B cell (primary cell): Measurements from ENCODE around the gene OR11L1. TPM values are rescaled to one million over a fixed set of nuclear protein-coding genes. Genes with fewer than 3 reads are reported as not detected.

ENCODE experiments used
- ATAC-seq: fragments of 200-7000 bp; cut with Tn5 transposase; one replicate; pipeline ENCODE4 v1.10.0; 2021; ENCODE audit warnings: low read depth, mild to moderate bottlenecking, moderate number of reproducible peaks, moderate library complexity
- CTCF ChIA-PET: fragments of 350-600 bp; sonication (Branson Sonifier 250); formaldehyde crosslinking; loops from one replicate; lab custom pipeline; 2021; ENCODE audit warnings: antibody characterized with exemption, inconsistent platforms; lab: Charles Lee
- POLR2A ChIA-PET: fragments of 350-600 bp; sonication (Branson Sonifier 250); formaldehyde crosslinking; loops from one replicate; lab custom pipeline; 2021; ENCODE audit warnings: antibody characterized with exemption; lab: Charles Lee
- DNase-seq: peaks from one replicate; pipeline ENCODE4 v3.0.0; 2013
- H2AFZ ChIP-seq: 2 replicates; pipeline ENCODE4 v1.6.1; 2012; ENCODE audit warnings: mild to moderate bottlenecking, low read depth, low read length; ENCODE audit not compliant: insufficient read depth, poor library complexity, severe bottlenecking
- H3K27ac ChIP-seq, 2 donors: 1 replicate in 1 of 2; 2 replicates in 1 of 2; pipeline ENCODE4 v1.5.1; 2012 to 2013; ENCODE audit warnings: low read length in 2 of 2, mild to moderate bottlenecking in 2 of 2, moderate library complexity in 1 of 2
- H3K27me3 ChIP-seq, 4 experiments: fragments of 200-600 bp in 1 of 4; sonication (generic) in 1 of 4; replicated peaks in 1 of 4; 1 replicate in 2 of 4; 2 replicates in 2 of 4; pipeline versions ENCODE4 v1.6.1 to v1.7.0; 2013 to 2016; ENCODE audit warnings: low read length in 3 of 4, mild to moderate bottlenecking in 2 of 4, mixed read lengths in 1 of 4, moderate library complexity in 1 of 4; ENCODE audit not compliant: insufficient read depth in 4 of 4, control insufficient read depth in 3 of 4; ENCODE audit errors: control extremely low read depth in 1 of 4
- H3K36me3 ChIP-seq, 2 experiments: replicated peaks in 1 of 2; 1 replicate in 1 of 2; 2 replicates in 1 of 2; pipeline versions ENCODE4 v1.6.1 to v1.7.1; 2013; ENCODE audit warnings: low read length in 1 of 2; ENCODE audit not compliant: insufficient read depth in 2 of 2, control insufficient read depth in 1 of 2; ENCODE audit errors: control extremely low read depth in 1 of 2, extremely low read depth in 1 of 2
- H3K4me1 ChIP-seq, 2 donors: fragments of 200-600 bp in 1 of 2; sonication (generic) in 1 of 2; 1 replicate in 1 of 2; 2 replicates in 1 of 2; pipeline versions ENCODE4 v1.5.1 to v1.6.1; 2013 to 2017; ENCODE audit warnings: low read length in 2 of 2; ENCODE audit not compliant: control insufficient read depth in 2 of 2, insufficient read depth in 2 of 2
- H3K4me2 ChIP-seq: replicated peaks from 2 replicates; pipeline ENCODE3; 2012; ENCODE audit warnings: mild to moderate bottlenecking, low read depth, low read length; ENCODE audit not compliant: poor library complexity, severe bottlenecking
- H3K4me3 ChIP-seq, 5 experiments: fragments of 200-600 bp in 1 of 5; sonication (generic) in 1 of 5; 1 replicate in 3 of 5; 2 replicates in 2 of 5; pipeline versions ENCODE4 v1.5.1 to v1.7.0; 2011 to 2016; ENCODE audit warnings: low read length in 4 of 5, mild to moderate bottlenecking in 4 of 5, low read depth in 2 of 5, control low read depth in 1 of 5, moderate library complexity in 1 of 5; ENCODE audit not compliant: insufficient read depth in 1 of 5; ENCODE audit errors: control extremely low read depth in 1 of 5, extremely low read depth in 1 of 5
- H3K79me2 ChIP-seq: fragments of 200-600 bp; sonication (generic); one replicate; pipeline ENCODE4 v1.6.0; 2016; ENCODE audit warnings: low read length; ENCODE audit not compliant: control insufficient read depth, insufficient read depth
- H3K9ac ChIP-seq: fragments of 200-600 bp; sonication (generic); 2 replicates; pipeline ENCODE4 v1.6.1; 2017; ENCODE audit warnings: mild to moderate bottlenecking, low read length, moderate library complexity
- H3K9me3 ChIP-seq, 3 donors: one replicate each; pipeline versions ENCODE4 v1.6.1 to v1.7.1; 2013; ENCODE audit warnings: low read length in 2 of 3; ENCODE audit not compliant: control insufficient read depth in 2 of 3, insufficient read depth in 1 of 3; ENCODE audit errors: control extremely low read depth in 1 of 3
- H4K20me1 ChIP-seq: 2 replicates; pipeline ENCODE4 v1.6.0; 2012; ENCODE audit warnings: mild to moderate bottlenecking, low read length; ENCODE audit not compliant: insufficient read depth, control insufficient read depth, poor library complexity, severe bottlenecking
- H3K27ac Mint-ChIP-seq: one replicate; pipeline ENCODE4 v1.8.0; 2021; ENCODE audit warnings: mixed read lengths
- H3K27me3 Mint-ChIP-seq: one replicate; pipeline ENCODE4 v1.8.0; 2021; ENCODE audit warnings: mixed read lengths
- H3K4me1 Mint-ChIP-seq: one replicate; pipeline ENCODE4 v1.8.0; 2021; ENCODE audit warnings: mixed read lengths
- H3K4me3 Mint-ChIP-seq: one replicate; pipeline ENCODE4 v1.8.0; 2021; ENCODE audit warnings: mixed read lengths
- H3K9me3 Mint-ChIP-seq: one replicate; pipeline ENCODE4 v1.8.0; 2022; ENCODE audit warnings: mixed read lengths; ENCODE audit not compliant: insufficient read depth
- CTCF ChIP-seq: fragments of 200-600 bp; IDR thresholded peaks from one replicate; pipeline ENCODE4 v1.8.0; 2022; ENCODE audit warnings: antibody characterized with exemption, mild to moderate bottlenecking
- EZH2 ChIP-seq: IDR thresholded peaks from 2 replicates; pipeline ENCODE4 v1.6.1; 2012; ENCODE audit warnings: borderline replicate concordance, low read depth, mild to moderate bottlenecking, moderate library complexity, low read length; ENCODE audit not compliant: insufficient read depth, poor library complexity, severe bottlenecking
- whole genome bisulfite sequencing: methylation state at CpG from one replicate; pipeline ENCODE4 v1.1.5; 2013; ENCODE audit warnings: missing lambda C conversion rate; ENCODE audit not compliant: insufficient coverage; 5-methylcytosine and 5-hydroxymethylcytosine counted together
- intact Hi-C: fragments of 100-400 bp; cut with micrococcal nuclease; formaldehyde crosslinking; loops from one replicate; pipeline ENCODE4 v1.10.0; 2022
- polyA plus RNA-seq: library from polyadenylated mRNA; depleted of rRNA; stranded (reverse); fragments of >200 nt; gene quantifications from 2 replicates; pipeline ENCODE4 v1.2.3, GENCODE V29; 2012
- total RNA-seq, 2 donors: library from RNA; stranded (reverse); fragments of 120-200 nt in 1 of 2; gene quantifications; 1 replicate in 1 of 2; 2 replicates in 1 of 2; pipeline versions ENCODE4 v1.2.3 to v1.2.4, GENCODE V29; 2013 to 2022

The OR11L1 gene
- total and polyA plus RNA-seq, 2 donors (not counting 1 experiment from before 2014, with no cell fraction given): not detected

DNA sequence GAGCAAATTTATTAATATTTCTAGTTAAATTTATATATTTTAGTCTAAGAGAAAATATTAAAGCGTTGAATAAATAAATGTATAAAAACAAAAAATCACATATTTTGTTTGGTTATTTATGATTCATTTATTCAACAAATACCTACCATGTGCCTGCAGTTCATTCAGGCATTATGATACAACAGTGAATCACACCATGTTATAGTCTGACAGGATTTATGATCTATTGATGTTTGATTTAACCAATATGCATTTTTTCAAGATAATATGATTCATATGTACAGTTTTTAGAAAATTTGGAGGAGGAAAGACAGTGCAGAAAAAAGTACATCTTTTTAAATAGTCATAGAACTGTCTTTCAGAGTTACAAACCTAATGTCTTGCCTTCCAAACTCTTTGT, 7.9 kb upstream of the OR11L1 start:
- peaks cover 14% of the 10 kb centered on the region for H3K27me3 Mint-ChIP-seq
- Histone ChIP-seq H3K27me3 (peaks cover 0 to 3% (median 0%) of the 10 kb centered on the region in 4 experiments), H3K27ac (no peak overlapping the region), H3K9me3 (peaks cover 0 to 4% (median 0%) of the 10 kb centered on the region in 3 donors), H2AFZ (no peak overlapping the region), H3K9ac (no peak overlapping the region), H3K4me2 (no peak overlapping the region), H3K36me3 (no peaks in the 10 kb centered on the region), H3K4me1 (no peaks in the 10 kb centered on the region), H4K20me1 (no peaks in the 10 kb centered on the region), H3K79me2 (no peaks in the 10 kb centered on the region), H3K4me3 (no peak overlapping the region)
- H3K9me3 Mint-ChIP-seq: no peaks in the 10 kb centered on the region
- WGBS: no CpG with 5 or more reads among the region's 1 CpG
- no peak for DNase-seq
- H3K27ac Mint-ChIP-seq: no peak overlapping the region
- H3K4me1 Mint-ChIP-seq: no peaks in the 10 kb centered on the region
- ATAC-seq: no peak
- intact Hi-C loops: no loop called here
- ChIA-PET POLR2A (no interaction called here), CTCF (no interaction called here)
- TF ChIP-seq EZH2: no peak
- H3K4me3 Mint-ChIP-seq: no peak overlapping the region

- Histone ChIP-seq H3K27ac (no peak overlapping the region), H3K27me3 (peaks cover 0 to 3% (median 0%) of the 10 kb centered on the region in 4 experiments), H4K20me1 (no peaks in the 10 kb centered on the region), H3K9ac (no peak overlapping the region), H3K4me2 (no peak overlapping the region), H3K36me3 (no peaks in the 10 kb centered on the region), H3K4me3 (no peak overlapping the region), H3K9me3 (peaks cover 0 to 4% (median 0%) of the 10 kb centered on the region in 3 donors), H3K4me1 (no peaks in the 10 kb centered on the region), H2AFZ (no peak overlapping the region), H3K79me2 (no peaks in the 10 kb centered on the region)
- CTCF ChIA-PET: no interaction called here
- intact Hi-C loops: no loop called here
- ATAC-seq (no peak), DNase-seq (no peak)
- H3K27ac Mint-ChIP-seq: no peak overlapping the region
- no peaks in the 10 kb centered on the region for H3K9me3 Mint-ChIP-seq
- H3K27me3 Mint-ChIP-seq: peaks cover 11% of the 10 kb centered on the region
- POLR2A ChIA-PET: no interaction called here
- no peaks in the 10 kb centered on the region for H3K4me1 Mint-ChIP-seq
- H3K4me3 Mint-ChIP-seq: no peak overlapping the region
- WGBS: 98% methylated on average over 5 of the region's 7 CpGs
- TF ChIP-seq CTCF (no peak), EZH2 (no peak)
These were observed 6.7 kb upstream of the OR11L1 start for GRCh38 chr1:247848346-247848745.
